A673 (cell line): Measurements from ENCODE around the gene B3GNT3.

Source experiments
- EZH2 ChIP-seq: fragments of 200-600 bp; sonication (generic); IDR thresholded peaks from 2 replicates; pipeline ENCODE4 v1.6.1; 2017; ENCODE audit warnings: borderline replicate concordance, low read depth, mild to moderate bottlenecking, mixed read lengths, antibody characterized with exemption, low read length; ENCODE audit not compliant: poor library complexity, severe bottlenecking
- TF ChIP-seq, protein P1 (sequence below): fragments of 300-800, 200-600 bp; sonication (generic); conservative IDR thresholded peaks from 2 replicates; pipeline ENCODE4 v1.5.1; 2017; ENCODE audit warnings: low read depth, mild to moderate bottlenecking, antibody characterized with exemption, low read length, moderate library complexity, mixed read lengths

DNA sequence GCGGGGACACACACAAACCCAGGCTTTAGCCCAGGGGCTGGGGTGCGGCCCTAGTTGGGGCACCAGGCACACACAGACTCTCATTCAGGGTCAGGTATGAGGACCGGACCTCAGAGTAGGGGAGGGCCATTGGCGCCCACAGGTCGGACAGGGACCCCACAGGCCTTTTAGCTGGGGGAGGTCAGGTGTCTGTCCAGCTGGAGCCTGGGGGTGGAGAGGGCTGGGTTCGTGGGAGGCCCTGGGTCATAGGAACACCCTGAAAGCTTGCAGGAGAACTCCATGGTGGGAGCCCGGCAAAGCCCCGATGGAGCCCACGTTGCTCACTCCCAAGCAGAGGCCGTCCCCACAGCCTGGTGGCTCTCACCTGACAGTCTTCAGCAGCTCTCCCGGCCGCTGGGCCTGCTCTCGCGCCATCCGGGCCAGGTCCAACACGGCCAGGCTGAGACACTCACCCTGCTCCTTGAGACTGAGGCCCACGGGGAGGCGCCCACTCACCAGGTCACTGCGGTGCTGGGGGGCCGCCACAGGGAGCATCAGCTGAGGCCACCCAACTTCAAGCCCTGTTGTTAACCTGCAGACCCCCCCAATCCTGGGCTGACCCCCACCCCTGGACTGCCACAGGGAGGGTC lies 47.8 kb downstream of the B3GNT3 start:
- TF ChIP-seq, protein P1, sequence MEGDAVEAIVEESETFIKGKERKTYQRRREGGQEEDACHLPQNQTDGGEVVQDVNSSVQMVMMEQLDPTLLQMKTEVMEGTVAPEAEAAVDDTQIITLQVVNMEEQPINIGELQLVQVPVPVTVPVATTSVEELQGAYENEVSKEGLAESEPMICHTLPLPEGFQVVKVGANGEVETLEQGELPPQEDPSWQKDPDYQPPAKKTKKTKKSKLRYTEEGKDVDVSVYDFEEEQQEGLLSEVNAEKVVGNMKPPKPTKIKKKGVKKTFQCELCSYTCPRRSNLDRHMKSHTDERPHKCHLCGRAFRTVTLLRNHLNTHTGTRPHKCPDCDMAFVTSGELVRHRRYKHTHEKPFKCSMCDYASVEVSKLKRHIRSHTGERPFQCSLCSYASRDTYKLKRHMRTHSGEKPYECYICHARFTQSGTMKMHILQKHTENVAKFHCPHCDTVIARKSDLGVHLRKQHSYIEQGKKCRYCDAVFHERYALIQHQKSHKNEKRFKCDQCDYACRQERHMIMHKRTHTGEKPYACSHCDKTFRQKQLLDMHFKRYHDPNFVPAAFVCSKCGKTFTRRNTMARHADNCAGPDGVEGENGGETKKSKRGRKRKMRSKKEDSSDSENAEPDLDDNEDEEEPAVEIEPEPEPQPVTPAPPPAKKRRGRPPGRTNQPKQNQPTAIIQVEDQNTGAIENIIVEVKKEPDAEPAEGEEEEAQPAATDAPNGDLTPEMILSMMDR = no peak
- no peak for TF ChIP-seq EZH2
